ENCODE data around the gene TMEM30B. TPM values are rescaled to one million over a fixed set of nuclear protein-coding genes. Genes with fewer than 3 reads are reported as not detected.
A peak's percentile ranks its signal among the peaks of the same experiment; 100 is the strongest.

Gene TMEM30B
- total RNA-seq, 2 donors from 2014 or later: 2.0 to 3.7 TPM

GRCh38 chr14:61269321-61270083 is 11.6 kb downstream of the TMEM30B start:
- peak; percentile 87 for DNase-seq (ENCODE audit: low spot score)
- no peaks in the 10 kb centered on the region for H3K27me3 ChIP-seq
- no peak overlapping the region for H3K27ac ChIP-seq
- no peaks in the 10 kb centered on the region for H3K4me1 ChIP-seq
- peak overlapping the region; percentile 28 to 32 for H3K4me3 ChIP-seq
- H3K36me3 ChIP-seq: no peaks in the 10 kb centered on the region
- TF ChIP-seq, protein P1, sequence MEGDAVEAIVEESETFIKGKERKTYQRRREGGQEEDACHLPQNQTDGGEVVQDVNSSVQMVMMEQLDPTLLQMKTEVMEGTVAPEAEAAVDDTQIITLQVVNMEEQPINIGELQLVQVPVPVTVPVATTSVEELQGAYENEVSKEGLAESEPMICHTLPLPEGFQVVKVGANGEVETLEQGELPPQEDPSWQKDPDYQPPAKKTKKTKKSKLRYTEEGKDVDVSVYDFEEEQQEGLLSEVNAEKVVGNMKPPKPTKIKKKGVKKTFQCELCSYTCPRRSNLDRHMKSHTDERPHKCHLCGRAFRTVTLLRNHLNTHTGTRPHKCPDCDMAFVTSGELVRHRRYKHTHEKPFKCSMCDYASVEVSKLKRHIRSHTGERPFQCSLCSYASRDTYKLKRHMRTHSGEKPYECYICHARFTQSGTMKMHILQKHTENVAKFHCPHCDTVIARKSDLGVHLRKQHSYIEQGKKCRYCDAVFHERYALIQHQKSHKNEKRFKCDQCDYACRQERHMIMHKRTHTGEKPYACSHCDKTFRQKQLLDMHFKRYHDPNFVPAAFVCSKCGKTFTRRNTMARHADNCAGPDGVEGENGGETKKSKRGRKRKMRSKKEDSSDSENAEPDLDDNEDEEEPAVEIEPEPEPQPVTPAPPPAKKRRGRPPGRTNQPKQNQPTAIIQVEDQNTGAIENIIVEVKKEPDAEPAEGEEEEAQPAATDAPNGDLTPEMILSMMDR (IDR thresholded peaks at IDR 0.05): peak; percentile 58 to 89
- no peaks in the 10 kb centered on the region for H3K9me3 ChIP-seq

DNA sequence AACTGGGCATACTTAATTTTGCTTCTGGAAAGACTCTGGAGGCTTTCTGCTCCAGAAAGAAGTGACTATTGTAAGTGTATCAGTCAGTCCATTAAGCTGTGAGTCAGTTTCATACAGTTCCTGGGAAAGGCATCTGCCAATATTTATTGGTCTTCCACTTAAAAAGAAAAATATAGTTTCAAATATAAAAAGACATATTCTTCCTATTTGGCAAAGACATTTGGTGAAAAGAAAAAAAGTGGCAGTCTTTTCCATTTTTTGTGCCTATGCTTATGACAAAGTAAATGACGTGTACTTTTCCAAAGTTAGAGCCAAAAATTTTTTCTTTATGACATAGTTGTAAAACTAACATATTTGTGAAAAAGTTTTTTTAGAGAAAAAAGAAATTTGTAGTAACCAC is 12.3 kb downstream of the TMEM30B start:
- Histone ChIP-seq H3K4me1 (no peaks in the 10 kb centered on the region), H3K27me3 (no peaks in the 10 kb centered on the region), H3K27ac (no peak overlapping the region), H3K4me3 (no peak overlapping the region), H3K9me3 (no peaks in the 10 kb centered on the region), H3K36me3 (no peaks in the 10 kb centered on the region)
- DNase-seq (ENCODE audit: low spot score): no peak
- TF ChIP-seq, protein P1 (IDR thresholded peaks at IDR 0.05): no peak

DNA sequence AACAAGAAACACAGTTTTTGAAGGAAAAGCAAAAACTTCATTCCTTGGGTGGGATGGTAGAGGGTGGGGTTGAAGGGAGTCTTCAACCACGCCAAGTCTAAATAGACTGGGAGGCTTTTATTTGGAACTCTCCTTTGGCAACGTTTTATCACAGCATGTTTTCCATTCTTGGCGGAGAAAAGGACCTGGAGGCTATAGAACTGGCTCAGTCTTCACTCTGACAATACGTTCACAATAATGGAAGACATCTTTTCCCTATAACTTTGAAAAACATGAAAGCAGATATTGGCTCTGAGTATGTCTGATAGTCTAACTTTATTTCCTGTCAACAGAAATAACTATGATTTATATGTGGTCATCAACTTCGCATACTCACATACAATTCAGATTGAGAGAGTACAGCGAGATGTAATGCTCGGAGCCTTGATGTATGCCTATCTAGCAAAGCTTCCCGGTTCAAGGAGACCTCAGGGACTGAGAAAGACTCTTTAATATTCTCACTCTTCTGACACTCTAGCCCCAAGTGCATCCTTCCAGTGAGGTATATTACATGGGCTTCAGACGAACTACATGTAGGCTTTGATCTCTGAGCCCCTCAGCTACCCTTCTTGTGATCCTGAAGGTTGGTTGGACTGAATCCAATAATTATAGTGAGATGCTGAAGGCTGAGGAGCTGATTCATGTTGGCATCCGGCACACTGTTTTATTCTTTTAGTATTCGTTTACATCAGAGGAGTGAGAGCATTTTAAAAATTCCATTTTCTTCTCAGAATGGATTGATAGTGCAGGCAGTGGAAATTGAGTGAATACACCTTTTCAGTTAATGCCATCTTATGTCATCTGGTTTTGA is 14.0 kb downstream of the TMEM30B start:
- no peak for DNase-seq (ENCODE audit: low spot score)
- no peaks in the 10 kb centered on the region for H3K27me3 ChIP-seq
- no peaks in the 10 kb centered on the region for H3K4me1 ChIP-seq

GRCh38 chr14:61266436-61266835 is 14.7 kb downstream of the TMEM30B start:
- H3K27me3 ChIP-seq: no peaks in the 10 kb centered on the region
- H3K4me1 ChIP-seq: no peaks in the 10 kb centered on the region
- TF ChIP-seq, protein P1 (IDR thresholded peaks at IDR 0.05): no peak
- H3K4me3 ChIP-seq: no peak overlapping the region
- no peak for DNase-seq (ENCODE audit: low spot score)
- no peaks in the 10 kb centered on the region for H3K36me3 ChIP-seq
- no peak overlapping the region for H3K27ac ChIP-seq
- no peaks in the 10 kb centered on the region for H3K9me3 ChIP-seq

More for the DNA sequence above, 14.0 kb downstream of the TMEM30B start:
- Histone ChIP-seq H3K9me3 (no peaks in the 10 kb centered on the region), H3K4me3 (no peak overlapping the region), H3K36me3 (no peaks in the 10 kb centered on the region), H3K27ac (no peak overlapping the region)
- TF ChIP-seq, protein P1 (IDR thresholded peaks at IDR 0.05): no peak

DNA sequence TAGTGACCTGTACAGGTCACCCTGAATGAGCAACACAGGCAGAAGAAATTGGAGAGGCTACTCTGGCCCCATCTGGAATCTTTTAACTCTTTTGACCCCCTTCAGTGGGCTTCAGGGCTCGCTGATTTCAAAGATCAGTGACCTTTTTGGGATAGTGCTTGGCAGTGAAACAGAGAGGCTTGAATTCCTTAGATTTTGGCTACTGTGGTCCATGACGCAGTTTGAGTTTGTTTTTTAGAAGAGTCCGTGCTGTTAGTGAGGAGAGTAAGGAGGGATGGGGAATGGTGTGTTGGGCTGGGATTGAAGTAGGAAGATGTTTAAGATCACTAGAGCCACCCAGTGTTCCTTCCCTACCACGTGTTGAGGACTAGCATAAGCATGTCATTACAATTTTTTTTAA is 16.5 kb downstream of the TMEM30B start:
- no peaks in the 10 kb centered on the region for H3K36me3 ChIP-seq
- no peaks in the 10 kb centered on the region for H3K9me3 ChIP-seq
- no peak overlapping the region for H3K4me3 ChIP-seq
- DNase-seq (ENCODE audit: low spot score): no peak
- no peaks in the 10 kb centered on the region for H3K4me1 ChIP-seq
- no peak overlapping the region for H3K27ac ChIP-seq
- H3K27me3 ChIP-seq: no peaks in the 10 kb centered on the region
- TF ChIP-seq, protein P1 (IDR thresholded peaks at IDR 0.05): no peak
